ENCODE results near the gene PHF11. TPM values are rescaled to one million over a fixed set of nuclear protein-coding genes. Genes with fewer than 3 reads are reported as not detected.

The PHF11 gene
- total and polyA plus RNA-seq, 2 of the 13 experiments (the other 11 are each of a cell fraction or from before 2014, with no cell fraction given): 15.8 to 22.0 TPM

DNA sequence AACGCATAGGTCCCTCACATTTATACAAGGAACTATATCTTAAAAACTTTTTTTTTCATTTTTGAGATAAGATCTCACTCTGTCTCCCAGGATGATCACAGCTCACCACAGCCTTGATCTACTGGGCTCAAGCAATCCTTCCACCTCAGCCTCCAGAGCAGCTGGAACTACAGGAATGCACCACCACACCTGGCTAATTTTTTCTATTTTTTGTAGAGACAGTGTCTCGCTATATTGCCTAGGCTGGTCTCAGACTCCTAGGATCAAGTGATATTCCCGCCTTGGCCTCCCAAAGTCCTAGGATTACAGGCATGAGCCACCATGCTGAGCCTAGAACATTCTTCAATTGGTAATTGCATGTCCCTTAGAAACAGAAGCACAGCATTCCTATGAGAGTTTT, 47.9 kb downstream of the PHF11 start:
- Histone ChIP-seq H3K27ac (ENCODE audit: extremely low read length, insufficient read depth, low read length) (no peak overlapping the region), H3K4me1 (ENCODE audit: insufficient read depth, low read length) (peaks cover 6% of the 10 kb centered on the region), H3K4me2 (ENCODE audit: low read depth, low read length) (no peak overlapping the region), H3K9ac (ENCODE audit: insufficient read depth, low read depth, low read length) (no peak overlapping the region), H3K9me3 (ENCODE audit: low read length) (no peaks in the 10 kb centered on the region), H3K79me2 (ENCODE audit: insufficient read depth, low read length) (no peaks in the 10 kb centered on the region), H3K27me3 (ENCODE audit: control insufficient read depth in 1 of 2, insufficient read depth in 2 of 2, low read length in 2 of 2) (no peaks in the 10 kb centered on the region), H3K36me3 (replicated peaks in 1 of 2; ENCODE audit: control insufficient read depth in 1 of 2, insufficient read depth in 2 of 2, low read length in 2 of 2) (peaks cover 14 to 54% of the 10 kb centered on the region in 2 experiments), H2AFZ (ENCODE audit: low read length) (no peak overlapping the region), H3K4me3 (replicated peaks in 1 of 3; ENCODE audit: insufficient read depth in 1 of 3, low read depth in 2 of 3, low read length in 3 of 3) (no peak overlapping the region), H4K20me1 (ENCODE audit: insufficient read depth, low read length) (no peaks in the 10 kb centered on the region)
- ChIA-PET POLR2A (interaction anchor here (1.1 kb wide), 1 partner anchor 17 kb away, joined by 5 read pairs; no protein-coding TSS in a partner anchor), CTCF (ENCODE audit: low intra/inter-chr PET ratio, low total read pairs) (no interaction called here)
- DNase-seq (ENCODE audit: low spot score): no peak
- no peak for FAIRE-seq
- in situ Hi-C loops (cut with HindIII; ENCODE audit: extremely low pct_ligation_motif_present, low pct_unique_long_range_greater_than_20kb) (no loop called here), intact Hi-C loops (cut with micrococcal nuclease; ENCODE audit: unreplicated experiment) (no loop called here)
- no TSS peak for BruUV-seq (replicated peaks)
- ATAC-seq: no peak
- WGBS (ENCODE audit: low lambda C conversion rate): 90% methylated on average over 3 of the region's 3 CpGs
- TF ChIP-seq MBD4 (IDR thresholded peaks at IDR 0.05; ENCODE audit: borderline replicate concordance, low read length) (no peak), ZNF253 (CRISPR knock-in tag; IDR thresholded peaks at IDR 0.05; ENCODE audit: borderline replicate concordance) (no peak), ERF (CRISPR knock-in tag; IDR thresholded peaks at IDR 0.05) (no peak), DPF2 (CRISPR knock-in tag; IDR thresholded peaks at IDR 0.05; ENCODE audit: borderline replicate concordance, low read depth) (no peak), RARG (CRISPR knock-in tag; IDR thresholded peaks at IDR 0.05; ENCODE audit: low read depth) (no peak), ISX (CRISPR knock-in tag; conservative IDR thresholded peaks at IDR 0.05) (no peak), ZNF839 (CRISPR knock-in tag; IDR thresholded peaks at IDR 0.05; ENCODE audit: borderline replicate concordance) (no peak), HOXA9 (CRISPR knock-in tag; IDR thresholded peaks at IDR 0.05; ENCODE audit: borderline replicate concordance) (no peak), SIX1 (CRISPR knock-in tag; IDR thresholded peaks at IDR 0.05; ENCODE audit: borderline replicate concordance) (no peak)
- TF ChIP-seq, protein P1, sequence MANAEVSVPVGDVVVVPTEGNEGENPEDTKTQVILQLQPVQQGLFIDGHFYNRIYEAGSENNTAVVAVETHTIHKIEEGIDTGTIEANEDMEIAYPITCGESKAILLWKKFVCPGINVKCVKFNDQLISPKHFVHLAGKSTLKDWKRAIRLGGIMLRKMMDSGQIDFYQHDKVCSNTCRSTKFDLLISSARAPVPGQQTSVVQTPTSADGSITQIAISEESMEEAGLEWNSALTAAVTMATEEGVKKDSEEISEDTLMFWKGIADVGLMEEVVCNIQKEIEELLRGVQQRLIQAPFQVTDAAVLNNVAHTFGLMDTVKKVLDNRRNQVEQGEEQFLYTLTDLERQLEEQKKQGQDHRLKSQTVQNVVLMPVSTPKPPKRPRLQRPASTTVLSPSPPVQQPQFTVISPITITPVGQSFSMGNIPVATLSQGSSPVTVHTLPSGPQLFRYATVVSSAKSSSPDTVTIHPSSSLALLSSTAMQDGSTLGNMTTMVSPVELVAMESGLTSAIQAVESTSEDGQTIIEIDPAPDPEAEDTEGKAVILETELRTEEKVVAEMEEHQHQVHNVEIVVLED (CRISPR knock-in tag; IDR thresholded peaks at IDR 0.05; ENCODE audit: borderline replicate concordance): no peak
- TF ChIP-seq, protein P2, sequence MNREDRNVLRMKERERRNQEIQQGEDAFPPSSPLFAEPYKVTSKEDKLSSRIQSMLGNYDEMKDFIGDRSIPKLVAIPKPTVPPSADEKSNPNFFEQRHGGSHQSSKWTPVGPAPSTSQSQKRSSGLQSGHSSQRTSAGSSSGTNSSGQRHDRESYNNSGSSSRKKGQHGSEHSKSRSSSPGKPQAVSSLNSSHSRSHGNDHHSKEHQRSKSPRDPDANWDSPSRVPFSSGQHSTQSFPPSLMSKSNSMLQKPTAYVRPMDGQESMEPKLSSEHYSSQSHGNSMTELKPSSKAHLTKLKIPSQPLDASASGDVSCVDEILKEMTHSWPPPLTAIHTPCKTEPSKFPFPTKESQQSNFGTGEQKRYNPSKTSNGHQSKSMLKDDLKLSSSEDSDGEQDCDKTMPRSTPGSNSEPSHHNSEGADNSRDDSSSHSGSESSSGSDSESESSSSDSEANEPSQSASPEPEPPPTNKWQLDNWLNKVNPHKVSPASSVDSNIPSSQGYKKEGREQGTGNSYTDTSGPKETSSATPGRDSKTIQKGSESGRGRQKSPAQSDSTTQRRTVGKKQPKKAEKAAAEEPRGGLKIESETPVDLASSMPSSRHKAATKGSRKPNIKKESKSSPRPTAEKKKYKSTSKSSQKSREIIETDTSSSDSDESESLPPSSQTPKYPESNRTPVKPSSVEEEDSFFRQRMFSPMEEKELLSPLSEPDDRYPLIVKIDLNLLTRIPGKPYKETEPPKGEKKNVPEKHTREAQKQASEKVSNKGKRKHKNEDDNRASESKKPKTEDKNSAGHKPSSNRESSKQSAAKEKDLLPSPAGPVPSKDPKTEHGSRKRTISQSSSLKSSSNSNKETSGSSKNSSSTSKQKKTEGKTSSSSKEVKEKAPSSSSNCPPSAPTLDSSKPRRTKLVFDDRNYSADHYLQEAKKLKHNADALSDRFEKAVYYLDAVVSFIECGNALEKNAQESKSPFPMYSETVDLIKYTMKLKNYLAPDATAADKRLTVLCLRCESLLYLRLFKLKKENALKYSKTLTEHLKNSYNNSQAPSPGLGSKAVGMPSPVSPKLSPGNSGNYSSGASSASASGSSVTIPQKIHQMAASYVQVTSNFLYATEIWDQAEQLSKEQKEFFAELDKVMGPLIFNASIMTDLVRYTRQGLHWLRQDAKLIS (CRISPR knock-in tag; IDR thresholded peaks at IDR 0.05): no peak
- TF ChIP-seq, protein P3, sequence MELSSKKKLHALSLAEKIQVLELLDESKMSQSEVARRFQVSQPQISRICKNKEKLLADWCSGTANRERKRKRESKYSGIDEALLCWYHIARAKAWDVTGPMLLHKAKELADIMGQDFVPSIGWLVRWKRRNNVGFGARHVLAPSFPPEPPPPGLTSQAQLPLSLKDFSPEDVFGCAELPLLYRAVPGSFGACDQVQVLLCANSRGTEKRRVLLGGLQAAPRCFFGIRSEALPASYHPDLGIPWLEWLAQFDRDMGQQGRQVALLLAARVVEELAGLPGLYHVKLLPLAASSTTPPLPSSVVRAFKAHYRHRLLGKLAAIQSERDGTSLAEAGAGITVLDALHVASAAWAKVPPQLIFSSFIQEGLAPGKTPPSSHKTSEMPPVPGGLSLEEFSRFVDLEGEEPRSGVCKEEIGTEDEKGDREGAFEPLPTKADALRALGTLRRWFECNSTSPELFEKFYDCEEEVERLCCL (CRISPR knock-in tag; IDR thresholded peaks at IDR 0.05; ENCODE audit: borderline replicate concordance): no peak
- TF ChIP-seq, protein P4, sequence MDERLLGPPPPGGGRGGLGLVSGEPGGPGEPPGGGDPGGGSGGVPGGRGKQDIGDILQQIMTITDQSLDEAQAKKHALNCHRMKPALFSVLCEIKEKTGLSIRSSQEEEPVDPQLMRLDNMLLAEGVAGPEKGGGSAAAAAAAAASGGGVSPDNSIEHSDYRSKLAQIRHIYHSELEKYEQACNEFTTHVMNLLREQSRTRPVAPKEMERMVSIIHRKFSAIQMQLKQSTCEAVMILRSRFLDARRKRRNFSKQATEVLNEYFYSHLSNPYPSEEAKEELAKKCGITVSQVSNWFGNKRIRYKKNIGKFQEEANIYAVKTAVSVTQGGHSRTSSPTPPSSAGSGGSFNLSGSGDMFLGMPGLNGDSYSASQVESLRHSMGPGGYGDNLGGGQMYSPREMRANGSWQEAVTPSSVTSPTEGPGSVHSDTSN (CRISPR knock-in tag; IDR thresholded peaks at IDR 0.05): no peak
- TF ChIP-seq, protein P5, sequence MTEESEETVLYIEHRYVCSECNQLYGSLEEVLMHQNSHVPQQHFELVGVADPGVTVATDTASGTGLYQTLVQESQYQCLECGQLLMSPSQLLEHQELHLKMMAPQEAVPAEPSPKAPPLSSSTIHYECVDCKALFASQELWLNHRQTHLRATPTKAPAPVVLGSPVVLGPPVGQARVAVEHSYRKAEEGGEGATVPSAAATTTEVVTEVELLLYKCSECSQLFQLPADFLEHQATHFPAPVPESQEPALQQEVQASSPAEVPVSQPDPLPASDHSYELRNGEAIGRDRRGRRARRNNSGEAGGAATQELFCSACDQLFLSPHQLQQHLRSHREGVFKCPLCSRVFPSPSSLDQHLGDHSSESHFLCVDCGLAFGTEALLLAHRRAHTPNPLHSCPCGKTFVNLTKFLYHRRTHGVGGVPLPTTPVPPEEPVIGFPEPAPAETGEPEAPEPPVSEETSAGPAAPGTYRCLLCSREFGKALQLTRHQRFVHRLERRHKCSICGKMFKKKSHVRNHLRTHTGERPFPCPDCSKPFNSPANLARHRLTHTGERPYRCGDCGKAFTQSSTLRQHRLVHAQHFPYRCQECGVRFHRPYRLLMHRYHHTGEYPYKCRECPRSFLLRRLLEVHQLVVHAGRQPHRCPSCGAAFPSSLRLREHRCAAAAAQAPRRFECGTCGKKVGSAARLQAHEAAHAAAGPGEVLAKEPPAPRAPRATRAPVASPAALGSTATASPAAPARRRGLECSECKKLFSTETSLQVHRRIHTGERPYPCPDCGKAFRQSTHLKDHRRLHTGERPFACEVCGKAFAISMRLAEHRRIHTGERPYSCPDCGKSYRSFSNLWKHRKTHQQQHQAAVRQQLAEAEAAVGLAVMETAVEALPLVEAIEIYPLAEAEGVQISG (CRISPR knock-in tag; IDR thresholded peaks at IDR 0.05): no peak

All from HepG2 (cell line).